Umbilical cord (tissue), 2 donors: ENCODE measurements around the gene RESP18. TPM values are rescaled to one million over a fixed set of nuclear protein-coding genes. Genes with fewer than 3 reads are reported as not detected.
"Not testable (repeated sequence)": the region's sequence is repeated elsewhere in the genome, so short reads cannot be mapped to it uniquely, and the experiment has no call there.

ENCODE experiments used
- DNase-seq: peaks from one replicate; pipeline ENCODE4 v3.0.0-alpha.2; 2015; ENCODE audit warnings: low spot score
- total RNA-seq: library from RNA; depleted of rRNA; stranded (reverse); fragments of >200 nt; gene quantifications from one replicate; pipeline ENCODE4 v1.2.3, GENCODE V29; 2014; ENCODE audit warnings: low replicate concordance; ENCODE audit not compliant: insufficient read depth

RESP18 gene
- total RNA-seq, 1 donor from 2014 or later = not detected

DNA sequence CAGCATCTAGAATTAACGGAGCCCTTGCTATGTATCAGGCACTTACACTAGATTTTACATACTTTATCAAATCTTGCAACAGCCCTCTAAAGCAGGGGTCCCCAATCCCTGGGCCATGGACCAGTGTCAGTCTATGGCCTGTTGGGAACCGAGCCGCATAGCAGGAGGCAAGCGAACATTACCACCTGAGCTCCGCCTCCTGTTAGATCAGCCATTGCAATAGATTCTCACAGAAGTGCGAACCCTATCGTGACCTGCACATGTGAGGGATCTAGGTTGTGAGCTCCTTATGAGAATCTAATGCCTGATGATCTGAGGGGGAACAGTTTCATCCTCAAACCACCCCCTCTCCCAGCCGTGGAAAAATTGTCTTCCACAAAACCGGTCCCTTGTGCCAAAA is 39.9 kb downstream of the RESP18 start:
- DNase-seq = no peak

DNA sequence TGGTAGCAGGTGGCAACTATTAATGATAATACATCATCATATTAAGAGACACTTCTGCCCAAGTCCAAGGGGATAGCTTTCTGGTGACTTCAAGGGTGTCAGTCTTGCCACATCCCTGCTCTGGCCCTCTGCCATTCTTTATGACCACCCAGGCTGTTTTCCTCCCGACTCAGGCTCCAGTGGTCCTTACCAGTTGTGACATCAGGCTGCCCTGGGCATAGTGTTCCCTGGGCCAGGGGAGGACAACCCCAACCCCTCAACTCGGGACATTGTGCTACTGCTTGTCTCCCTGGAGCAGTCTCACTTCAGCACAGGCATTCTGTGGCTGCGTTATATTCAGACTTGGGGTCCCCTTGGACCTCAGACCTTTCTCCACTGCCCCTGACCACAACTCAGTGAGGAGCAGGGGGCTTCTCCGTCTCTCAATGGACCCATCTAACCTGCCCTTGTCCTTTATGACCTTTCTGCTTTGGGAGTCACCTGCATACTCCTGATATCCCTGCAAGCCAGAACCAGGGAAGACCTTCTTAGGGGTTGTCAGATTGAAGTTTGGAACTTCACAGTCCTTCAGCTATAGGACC is 40.5 kb downstream of the RESP18 start:
- DNase-seq = no peak

DNA sequence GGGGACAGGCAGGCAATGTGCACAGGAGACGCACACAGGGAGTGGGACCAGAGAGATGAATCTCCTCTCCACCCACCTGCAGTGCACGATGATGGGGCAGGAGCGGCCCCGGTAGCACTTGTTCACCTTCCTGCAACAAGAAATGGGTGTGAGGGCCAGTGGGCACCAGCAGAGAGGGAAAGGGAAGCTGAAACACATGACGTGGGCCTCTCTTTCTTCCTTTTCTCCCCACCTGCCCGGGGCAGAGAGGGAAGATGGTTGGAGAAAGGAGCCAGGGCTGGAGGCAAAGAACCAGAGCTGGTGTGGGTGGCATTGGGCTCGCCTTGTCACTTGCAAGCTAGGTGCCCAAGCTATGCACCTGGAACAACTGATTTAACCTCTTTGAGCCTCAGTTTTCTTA is 41.1 kb downstream of the RESP18 start:
- no peak for DNase-seq

DNA sequence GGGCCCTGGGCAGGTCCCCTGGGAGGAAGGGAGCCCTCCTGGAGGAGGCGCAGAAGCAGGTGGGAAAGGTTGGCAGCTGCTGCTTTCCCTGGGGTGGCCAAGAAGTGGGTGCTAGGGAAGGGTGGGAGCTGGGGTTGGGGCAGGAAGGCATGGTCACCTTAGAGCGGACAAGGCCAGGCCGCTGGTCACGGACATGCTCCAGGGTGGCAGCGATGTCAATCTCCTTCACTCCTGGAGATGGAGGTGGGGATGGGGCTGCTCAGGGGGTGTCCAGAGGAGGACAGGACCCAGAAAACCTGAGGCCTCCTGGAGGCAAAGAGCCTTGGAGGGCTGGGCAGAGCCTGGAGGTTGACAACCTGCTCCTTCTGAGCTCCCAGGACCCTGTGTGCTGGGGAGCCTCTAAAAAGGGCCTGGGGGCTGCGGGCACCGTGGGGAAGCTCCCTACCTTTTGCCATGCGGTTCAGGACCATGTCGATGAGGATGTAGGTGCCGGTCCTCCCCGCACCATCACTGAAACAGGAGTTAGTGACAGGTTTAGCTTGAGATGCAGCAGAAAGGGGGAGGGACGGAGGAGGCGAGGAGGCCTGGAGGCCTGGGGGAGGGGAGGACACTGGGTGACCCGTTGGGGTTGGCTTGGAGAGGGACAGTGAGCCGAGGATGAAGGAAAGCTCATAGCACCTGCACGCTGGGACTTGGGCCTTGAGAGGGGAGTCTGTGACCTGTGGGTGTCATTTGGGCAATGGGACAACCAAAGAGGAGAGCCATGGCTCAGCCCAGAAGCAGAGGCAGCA is 42.0 kb downstream of the RESP18 start:
- no peak for DNase-seq

DNA sequence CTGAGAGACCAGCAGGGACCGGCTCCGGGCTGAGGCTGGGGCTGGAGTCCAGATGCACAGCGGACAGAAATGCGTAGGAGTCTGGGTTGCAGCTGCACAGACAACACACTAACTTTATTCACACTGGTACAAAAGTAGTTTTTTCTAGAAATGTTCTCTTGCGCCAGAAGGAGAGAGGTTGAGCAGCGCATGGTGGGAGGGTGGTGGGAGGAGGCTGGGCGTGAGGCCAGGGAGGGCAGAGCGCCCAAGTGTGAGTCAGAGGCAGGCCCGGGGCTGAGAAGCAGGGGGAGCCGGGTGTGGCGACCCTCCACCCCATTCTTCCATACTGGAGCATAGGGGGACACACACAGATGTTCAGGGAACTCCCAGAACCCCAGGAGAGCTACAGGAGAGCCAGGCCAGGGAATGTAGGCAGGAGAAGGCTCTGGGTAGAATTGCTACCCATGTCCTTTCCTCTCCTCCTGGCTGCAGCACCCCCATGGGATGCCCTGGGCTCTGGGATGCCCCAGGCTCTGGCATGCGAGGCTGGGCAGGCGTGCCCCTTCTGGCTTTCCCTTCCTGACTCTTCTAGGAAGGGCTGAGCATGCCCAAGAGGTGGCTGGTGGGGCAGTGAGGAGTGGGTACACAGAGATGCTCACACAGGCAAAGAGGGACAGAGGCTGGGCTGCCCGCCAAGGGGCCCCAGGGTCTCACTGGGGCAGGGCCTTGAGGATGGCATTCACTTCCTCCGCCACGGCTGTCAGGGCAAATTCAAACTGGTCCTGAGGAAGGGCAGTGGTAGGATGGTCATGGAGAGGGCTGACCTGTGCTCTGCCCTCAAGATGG is 42.8 kb downstream of the RESP18 start:
- peak; percentile 91 for DNase-seq

DNA sequence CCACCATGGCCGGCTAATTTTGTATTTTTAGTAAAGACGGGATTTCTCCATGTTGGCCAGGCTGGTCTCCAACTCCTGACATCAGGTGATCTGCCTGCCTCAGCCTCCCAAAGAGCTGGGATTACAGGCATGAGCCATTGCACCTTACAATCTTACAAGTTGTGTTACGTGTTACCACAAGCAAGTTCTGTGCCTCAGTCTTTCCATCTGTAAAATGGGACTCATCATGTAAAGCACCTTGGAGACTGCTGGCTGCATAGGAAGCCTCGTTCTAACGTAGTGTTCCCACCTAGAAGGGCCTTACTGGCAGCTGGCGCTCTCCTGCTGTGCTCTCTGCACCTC is 43.4 kb downstream of the RESP18 start:
- DNase-seq = no peak

DNA sequence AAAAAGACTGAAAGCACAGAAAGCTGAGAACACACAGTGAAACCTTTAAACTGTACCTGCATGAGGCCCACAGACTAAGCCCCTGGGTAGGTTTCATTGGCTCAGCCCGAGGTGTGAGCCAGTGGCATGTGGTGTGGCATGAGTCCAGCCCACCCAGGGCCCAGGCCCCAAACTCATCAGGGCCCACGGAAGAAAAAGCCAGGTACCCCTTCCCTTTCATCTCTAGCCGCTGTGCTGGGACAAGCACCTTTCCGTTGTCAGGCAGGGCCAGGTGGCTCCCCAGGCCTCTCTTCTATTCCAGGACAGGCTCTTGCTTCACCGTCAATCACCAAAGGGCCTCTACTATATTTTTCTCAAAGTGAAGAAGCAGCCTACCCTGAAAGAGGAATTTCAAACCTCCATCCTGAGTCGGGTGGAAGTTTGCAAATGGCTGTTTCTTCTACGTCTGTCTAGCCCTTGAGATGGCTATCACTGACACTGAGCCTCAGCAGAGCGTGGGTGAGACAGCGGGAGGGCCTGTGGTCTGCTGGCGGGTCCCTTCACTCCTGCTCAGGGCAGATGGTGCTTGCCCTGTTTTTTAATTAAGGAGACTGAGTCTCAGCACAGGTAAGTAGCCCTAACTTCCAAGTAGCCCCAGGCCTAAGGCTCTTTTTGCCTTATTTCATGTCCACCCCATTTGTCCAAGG is 44.8 kb downstream of the RESP18 start:
- DNase-seq = no peak

DNA sequence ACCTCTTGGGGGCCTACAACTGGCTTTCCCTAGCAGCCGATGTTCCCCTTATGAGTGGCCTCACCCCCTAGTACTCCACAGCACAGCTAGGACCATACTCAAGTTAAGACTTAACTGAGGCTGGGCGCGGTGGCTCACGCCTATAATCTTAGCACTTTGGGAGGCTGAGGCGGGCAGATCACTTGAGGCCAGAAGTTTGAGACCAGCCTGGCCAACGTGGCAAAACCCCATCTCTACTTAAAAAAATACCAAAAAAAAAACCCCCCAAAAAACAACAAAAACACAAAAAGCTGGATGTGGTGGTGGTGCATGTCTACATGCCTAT is 45.5 kb downstream of the RESP18 start:
- DNase-seq = not testable (repeated sequence)

DNA sequence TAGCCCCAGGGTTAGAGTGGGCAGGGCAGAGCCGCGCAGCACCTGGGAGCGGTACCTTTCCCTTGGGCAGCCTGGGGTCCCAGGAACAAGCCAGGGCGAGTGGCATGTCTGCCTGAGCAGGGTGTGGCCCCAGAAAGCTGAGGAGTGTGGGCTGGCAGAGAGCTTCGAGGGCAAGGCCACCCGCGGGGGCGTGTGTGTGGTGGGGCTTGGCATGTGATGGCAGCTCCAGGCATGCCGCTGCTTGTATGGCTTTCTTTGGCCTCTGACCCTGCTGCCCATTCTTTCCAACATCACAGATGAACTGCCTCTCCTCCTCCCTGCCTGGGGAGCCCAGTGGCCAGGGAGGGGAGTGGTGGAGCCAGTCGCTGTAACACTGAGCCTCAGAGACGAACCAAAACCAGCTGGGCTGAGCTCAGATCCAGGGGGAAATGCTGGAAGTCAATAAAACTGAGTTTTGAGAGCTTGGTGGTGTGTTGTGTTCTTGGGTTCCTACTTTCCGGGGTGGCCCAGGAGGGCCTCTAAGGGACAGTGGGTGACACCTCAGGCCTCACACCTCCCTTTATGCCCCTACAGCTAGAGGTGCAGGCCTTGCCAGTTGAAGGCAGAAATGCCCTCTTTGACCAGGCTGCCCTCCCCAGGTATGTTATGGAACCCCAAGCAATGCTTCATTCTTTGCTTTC is 46.0 kb downstream of the RESP18 start:
- no peak for DNase-seq

DNA sequence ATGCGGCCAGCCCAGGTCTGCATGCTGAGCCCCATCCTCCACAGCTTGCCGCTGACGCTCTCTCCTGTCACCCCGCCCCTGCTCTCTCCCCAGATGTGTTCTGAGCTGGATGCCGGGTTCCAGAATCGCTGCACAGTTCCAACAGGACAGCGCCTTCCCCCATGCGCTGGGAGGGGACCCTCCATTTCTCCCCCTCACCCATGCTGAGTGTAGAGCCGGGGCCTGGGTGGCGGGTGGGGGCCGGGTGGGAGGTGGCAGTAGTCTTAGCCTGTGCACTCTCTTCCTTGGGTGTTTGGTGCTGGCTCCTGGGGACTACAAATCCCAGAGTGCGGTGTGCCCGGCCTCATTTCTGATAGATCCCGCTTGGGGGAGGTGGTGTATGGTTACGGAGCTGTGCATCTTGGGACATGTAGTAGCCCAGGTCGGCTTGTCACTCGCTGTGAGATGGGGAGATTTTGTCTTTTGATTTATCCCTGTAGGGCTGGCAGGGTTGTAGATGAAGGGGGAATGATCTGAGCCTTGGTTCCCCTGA is 46.6 kb downstream of the RESP18 start:
- DNase-seq = peak; percentile 59

DNA sequence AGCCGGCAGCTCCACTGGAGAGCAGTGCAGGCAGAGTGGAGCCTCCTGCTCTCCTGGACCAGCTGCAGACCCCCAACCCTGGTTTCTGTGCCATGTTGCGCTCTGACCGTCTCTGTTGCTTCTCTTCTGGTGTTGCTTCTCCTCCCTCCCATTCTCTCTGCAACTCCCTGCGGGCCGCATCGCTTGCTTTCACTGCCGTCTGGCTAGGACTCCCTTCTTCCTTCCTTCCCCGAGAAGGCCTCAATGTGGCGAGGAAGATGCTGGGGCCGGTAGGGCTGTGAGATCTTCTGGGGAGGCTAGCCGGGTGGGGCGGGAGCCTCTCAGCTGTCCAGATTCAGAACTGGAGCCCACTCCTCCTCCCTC is 47.2 kb downstream of the RESP18 start:
- DNase-seq = no peak

DNA sequence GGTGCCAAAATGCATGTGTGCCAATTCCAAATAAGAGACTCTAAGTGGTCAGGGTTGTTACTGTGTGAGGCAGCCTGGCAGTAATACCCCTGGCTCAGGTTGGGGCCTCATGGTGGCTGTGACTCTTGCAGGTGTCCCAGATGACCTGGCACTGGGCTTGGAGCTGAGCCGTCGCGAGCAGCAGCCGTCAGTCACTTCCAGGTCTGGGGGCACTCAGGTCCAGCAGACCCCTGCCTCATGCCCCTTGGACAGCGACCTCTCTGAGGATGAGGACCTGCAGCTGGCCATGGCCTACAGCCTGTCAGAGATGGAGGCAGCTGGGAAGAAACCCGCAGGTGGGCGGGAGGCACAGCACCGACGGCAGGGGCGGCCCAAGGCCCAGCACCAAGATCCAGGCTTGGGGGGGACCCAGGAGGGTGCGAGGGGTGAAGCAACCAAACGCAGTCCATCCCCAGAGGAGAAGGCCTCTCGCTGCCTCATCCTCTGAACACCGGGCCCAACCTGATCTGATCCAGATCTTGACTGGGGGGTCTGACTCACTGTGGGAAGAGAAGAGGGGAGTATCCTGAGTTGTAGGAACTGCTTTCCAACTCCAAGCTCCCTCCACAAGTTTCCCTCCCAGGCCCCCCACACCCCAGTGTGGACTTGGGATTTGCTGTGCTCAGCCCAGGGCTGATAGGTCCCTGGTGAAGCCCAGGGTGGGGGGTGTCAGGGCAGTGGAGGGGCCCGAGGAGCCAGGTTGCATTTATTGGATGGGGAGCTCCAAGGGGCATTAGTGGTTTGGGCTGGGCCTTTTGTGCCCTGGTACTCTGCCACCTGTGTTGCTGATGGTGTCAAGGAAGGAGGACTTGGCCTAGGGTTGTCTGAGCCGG is 47.8 kb downstream of the RESP18 start:
- DNase-seq = no peak

DNA sequence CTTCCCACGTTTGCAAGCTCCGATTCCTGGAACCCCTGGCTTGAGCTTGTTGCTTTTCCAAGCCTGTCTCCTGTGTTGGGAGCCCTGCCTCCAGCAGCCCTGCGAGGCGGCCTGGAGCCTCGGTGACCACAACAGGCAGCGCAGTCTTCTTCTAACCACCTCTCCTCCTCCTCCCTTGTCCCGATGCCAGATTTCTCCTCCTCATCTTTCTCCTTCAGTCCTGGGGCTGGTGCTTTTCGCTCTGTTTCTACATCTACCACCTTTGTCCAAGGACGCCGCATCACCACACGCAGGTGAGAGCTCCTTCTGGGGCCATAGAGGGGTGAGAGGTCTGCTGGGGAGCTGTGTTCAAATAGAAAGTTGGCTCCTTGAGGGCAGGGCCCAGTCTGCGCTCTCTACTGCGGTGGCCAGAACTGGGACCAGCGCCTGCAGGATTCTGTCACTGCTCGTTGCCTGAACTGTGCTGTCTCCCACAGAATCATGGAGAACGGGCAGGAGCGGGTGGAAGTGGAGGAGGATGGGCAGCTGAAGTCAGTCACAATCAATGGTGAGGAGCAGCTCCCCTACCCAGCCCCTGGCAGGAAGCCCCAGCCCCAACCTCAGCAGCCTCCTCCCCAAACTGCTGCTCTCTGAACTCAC is 49.5 kb downstream of the RESP18 start:
- no peak for DNase-seq

DNA sequence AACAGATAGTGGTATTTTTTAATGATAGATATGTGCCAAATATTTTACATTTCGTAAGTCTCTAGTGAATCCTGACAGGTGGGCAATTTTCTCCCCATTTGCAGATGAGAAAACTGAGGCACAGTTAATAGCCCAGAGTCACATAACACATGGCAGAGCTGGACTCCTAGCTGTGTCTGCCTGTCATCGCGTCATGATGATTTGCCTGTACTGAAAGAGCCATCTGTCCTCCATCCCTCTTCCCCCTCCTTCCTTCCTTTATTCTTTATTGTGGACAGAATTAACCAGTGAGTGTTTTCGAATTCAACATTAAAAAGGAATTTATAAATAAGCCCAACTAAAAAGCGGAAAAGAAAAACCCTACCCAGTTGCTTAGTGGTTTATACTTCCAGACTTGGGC is 50.2 kb downstream of the RESP18 start:
- DNase-seq = no peak

DNA sequence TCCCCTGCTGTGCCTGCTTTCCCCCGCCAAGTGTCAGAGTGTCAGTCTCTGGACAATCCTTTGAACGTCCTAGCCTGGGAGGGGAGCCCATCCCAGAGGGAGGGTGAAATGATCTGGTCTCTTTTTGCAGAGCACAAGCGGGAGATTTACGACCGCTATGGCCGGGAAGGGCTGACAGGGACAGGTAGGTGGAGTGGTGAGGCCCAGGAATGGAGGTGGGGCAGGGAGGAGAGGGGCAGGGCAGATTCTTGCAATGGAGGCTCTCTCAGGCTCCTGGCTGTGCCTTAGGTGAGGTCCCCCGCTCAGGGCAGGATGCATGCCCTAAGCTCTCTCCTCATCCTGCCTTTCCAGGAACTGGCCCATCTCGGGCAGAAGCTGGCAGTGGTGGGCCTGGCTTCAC is 51.0 kb downstream of the RESP18 start:
- DNase-seq = no peak

DNA sequence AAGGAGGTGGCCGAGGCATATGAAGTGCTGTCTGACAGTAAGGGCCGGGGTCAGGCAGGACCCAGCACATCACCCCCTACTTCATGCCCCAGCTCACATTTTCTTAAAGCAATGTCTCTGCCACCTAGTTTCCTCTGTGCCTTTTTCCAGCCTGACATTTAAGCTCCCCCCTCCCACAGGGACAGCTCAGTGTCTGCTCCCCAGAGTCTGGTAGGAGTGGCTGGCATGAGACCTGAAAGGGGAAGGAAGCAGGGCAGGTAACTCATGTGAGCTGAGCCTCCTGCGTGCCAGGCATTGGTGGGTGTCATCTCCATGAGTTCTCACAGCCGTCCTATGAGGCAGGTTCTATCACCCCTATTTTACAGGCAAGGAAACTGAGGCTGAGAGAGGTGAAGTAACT is 51.9 kb downstream of the RESP18 start:
- no peak for DNase-seq

DNA sequence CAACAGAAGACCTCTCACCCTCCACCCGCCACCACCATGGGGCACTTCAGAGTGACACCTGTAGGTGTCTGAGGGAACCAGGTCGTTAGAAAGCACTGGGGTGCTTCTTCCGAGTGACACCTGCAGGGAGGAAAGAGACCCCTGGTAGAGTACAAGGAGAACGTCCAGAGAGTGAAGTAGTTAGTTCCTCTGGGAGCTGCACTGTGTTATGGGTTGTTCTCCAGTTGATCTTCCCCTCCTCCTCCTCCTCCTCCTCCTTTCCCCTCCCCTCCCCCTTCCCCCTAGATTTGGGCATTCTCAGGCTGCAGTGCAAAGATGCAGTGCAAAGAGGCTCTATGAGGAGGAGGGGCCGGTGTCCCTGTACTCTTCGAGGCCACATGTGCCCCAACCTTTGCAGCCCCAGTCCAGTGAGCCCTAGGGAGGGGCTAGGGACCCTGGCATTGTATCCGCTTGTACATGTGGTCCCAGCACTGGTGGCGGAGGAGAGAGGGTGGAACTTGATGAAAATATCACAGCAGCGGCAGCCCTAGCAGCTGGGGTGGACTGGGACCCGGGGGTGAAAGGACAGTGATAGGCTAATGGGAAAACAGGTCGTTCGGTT is 52.5 kb downstream of the RESP18 start:
- DNase-seq = no peak

DNA sequence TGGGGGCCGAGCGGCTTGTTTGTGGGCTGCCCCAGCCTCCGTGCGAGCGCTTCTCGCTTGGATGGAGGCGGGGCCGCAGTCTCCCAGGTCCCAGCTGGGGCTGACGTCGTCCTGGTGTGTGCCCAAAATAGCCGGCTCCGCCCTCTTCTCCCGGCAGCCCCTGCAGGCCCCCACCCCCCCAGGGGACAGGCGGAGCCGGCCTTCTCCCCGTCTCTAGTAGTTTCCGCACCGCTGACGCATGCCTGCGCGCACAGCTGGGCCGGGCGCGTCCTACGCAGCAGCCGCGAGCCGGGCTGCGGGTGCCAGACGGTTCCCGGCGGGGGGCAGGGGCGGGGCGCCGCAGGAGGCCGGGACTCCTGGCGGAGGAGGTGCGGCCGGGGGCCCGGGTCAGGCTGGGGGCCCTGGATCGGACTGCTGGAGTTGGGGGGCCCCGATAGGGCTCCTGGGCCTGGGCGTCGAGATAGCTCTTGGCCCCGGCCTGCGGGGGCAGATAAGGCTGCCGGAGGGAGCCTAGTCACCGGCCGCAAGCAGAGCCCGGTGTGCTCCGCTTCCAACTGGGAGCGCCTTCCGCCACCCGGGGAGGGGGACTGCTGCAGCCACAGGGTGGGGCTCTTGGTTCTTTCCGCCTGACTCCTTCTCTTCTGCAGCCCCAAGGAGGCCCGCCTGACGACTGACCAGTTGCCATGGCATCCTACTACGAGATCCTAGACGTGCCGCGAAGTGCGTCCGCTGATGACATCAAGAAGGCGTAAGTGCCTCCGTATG is 53.2 kb downstream of the RESP18 start, which contains the start of gene DNAJB2:
Gene DNAJB2 (plus strand): TSS at position 216 of the 765 bp plus-strand sequence. CDS start 468 bp downstream, at position 684.
- peak; percentile 99 for DNase-seq
